ENCODE results near the gene SETD6.

Gene SETD6

DNA sequence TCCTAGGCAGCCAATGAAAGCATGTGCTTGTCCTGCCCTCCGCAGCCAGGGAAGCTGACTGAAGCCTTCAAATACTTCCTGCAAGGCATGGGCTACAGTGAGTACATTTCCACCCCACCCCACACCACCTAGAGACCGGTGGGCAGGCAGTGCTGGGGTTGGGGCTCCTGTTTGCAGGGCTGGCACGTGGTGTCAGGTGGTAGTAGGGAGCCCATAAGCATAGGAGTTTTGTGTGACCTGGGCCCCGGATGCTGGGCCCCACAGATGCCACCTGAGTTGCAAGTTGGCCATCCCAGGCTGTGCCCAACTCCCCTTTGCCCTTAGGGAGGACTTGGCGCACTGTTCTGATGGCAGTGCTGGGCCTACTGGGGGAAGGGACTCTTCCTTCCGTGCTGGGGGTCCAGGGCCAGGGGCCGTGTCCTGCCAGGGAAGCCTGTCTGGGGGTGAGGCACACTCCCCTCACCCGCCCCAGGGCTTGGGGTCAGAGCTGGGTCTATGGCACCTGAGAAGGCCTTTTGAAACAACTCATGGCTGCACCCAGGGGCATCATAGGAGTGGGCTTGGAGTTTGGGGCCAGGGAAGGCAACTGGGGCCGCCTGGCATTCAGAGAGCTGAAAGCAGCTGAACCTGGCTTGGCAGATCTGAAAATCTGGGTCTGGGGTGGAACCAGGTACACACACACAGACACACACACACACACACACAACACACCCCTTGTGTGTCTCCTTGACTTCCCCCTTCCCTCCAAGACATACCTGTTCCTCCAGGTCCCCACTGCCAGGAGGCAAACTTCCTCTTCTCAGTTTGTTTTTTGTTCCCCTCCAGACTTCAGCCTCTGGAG lies 5.8 kb upstream of the SETD6 start:
- no peak for DNase-seq

DNA sequence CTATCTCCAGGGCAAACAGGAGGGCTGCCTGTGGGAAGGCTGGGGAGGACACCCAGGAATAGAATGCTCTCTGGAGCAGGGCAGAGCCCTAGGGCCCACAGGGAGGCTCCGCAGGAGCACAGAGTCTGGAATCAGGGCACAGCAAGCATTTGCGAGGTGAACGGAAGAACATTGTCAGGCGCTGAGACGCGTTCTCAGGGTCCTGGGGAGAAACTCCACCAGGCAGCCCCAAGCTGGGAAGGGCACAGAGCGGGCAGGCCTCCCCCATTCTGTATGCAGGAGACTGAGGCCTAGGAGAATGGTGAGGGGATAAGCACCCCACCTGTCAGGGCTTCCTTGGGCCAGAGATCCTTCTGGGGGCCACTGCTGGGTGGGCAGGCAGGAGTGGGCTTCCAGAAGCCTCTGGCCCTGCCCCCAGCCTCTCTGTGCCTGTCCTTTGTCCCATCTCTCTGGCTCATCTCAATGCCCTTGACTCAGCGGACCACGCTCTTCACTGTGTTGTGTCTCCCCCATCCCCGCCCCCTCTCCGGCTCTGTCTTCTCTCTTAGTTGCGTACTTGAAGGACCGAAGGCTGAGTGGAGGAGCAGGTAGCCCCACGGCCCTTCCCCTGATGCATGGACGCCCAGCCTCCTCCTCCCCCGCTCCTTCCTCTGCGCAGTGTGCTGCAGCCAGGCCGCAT lies 5.1 kb upstream of the SETD6 start:
- no peak for DNase-seq

DNA sequence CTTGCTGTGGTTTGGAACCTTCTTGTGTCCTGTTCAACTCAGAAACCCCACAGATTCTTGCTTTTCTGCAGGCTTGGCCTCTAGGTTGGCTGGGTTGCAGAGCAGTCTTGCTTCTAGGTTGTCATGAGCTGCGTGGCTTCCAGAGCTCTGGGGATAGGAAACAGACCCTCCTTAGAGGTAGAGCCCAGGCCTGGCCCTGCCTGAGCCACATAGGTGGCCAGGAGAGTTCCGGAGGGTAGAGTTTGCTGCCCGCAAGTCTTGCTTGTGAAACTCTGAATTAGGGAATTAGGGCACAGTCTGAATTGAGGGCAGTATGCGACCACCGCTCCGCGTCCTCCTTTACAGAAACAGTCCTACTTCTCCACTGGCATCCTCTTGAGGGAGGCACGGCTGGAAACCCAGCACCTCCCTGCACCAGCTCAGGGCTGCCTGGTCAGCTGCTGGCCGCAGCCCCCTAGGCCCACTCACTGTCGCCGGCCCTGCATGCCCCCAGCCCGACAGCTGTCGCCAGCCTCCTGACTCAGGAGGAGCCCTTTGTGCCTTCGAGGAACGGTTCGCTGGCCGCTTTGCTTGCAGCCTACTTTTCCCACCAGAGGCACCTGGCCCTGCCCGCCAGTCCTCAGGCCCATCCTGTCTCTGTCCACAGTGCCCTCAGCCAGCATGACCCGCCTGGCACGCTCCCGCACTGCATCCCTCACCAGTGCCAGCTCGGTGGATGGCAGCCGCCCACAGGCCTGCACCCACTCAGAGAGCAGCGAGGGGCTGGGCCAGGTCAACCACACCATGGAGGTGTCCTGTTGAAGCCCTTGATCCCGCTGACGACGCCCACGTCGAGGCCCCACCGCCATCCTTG lies 4.3 kb upstream of the SETD6 start:
- DNase-seq: no peak

DNA sequence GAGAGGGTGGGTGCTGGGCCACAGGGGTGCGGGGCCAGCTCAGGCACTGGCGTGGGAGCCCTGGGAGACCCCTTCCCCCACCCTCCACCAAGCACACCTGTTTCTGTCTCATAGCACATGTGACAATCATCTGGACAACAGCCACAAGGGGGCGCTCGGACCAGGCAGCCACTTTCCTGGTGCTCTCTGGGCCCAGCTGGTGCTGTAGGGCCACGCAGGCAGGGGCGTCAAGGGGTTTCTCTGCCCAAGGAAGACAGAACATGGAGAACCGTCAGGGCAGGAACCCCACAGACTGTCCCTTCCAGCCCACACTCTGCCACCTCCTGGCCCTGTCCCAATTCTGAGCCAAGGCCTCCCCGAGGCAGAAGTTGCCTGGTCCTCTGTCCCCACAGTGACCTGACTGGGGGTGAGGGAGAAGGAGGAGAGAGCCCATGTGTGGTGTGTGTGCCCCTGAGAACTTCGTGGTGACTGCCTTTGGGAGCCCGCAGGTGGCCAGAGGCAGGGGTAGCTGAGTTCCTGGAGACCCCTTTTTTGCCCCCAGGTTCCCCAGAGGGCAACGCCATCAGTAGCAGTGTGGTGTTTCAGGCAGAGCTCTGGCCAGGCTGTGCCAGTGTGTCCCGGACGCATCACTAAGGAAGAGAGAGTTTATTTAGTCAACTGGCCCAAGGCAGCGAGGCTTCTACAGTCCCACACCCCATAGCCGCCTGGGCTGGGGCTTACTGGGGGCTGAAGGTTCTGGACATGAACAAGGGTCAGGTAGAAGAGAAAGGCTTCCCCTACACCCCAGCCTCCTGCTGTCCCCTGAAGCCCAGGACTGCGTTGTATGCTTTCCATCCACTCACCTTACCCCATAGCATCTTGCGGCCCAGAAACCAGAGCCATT lies 3.1 kb upstream of the SETD6 start:
- no peak for DNase-seq

DNA sequence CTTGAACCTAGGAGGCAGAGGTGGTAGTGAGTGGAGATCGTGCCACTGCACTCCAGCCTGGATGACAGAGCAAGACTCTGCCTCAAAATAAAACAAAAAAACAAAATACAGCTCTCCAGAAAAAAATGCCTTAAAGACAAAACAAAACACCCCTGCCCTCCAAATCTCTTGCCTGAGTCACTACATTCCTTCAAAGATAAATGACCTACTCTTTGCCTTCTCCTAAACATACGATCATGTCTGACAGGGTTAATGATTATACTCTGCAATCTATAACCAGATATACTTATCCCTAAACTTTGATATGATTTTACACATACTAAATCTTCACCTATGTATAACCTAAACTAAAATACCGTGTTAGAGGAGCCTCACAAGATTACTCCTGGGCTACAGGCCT lies 1.4 kb upstream of the SETD6 start:
- DNase-seq: no peak

DNA sequence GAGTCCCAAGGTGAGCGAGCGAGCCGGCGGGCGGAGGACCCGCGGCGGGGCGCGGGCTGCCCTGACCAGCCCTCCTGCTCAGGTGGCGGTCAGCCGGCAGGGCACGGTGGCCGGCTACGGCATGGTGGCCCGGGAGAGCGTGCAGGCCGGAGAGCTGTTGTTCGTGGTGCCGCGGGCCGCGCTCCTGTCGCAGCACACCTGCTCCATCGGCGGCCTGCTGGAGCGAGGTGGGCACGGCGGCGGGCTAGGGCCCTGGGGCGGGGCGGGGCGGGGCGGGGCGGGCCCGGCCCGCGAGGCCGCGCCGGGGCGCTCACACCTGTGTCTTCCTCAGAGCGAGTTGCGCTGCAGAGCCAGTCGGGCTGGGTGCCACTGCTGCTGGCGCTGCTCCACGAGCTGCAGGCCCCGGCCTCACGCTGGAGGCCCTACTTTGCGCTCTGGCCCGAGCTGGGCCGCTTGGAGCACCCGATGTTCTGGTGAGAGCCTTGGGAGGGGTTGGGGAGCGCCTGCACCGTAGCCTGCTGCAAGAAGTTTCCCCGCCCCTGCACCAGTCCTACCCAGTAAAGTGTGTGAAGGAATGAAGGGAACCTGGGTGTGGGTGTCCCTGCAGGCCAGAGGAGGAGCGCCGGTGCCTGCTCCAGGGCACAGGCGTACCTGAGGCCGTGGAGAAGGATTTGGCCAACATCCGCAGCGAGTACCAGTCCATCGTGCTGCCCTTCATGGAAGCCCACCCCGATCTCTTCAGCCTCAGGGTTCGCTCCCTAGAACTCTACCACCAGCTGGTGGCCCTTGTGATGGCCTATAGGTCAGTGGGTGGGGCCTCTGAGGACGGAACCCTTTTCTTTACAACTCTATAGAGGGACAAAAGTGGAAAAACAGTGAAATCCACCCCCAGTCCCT lies 802 bp downstream of the SETD6 start:
- DNase-seq: no peak

DNA sequence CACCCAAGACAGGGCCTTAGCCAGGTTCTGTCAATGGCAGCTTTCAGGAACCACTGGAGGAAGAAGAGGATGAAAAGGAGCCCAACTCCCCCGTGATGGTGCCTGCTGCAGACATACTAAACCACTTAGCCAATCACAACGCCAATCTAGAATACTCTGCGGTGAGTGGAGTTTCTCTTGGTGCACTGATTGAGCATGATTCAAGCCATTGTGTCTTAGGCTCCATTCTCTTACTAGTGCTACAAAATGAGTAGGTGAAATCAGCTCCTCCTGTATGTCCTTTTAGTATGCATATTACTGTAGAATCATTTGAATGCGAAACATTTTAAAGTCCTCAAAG lies 1.4 kb downstream of the SETD6 start:
- DNase-seq: no peak

DNA sequence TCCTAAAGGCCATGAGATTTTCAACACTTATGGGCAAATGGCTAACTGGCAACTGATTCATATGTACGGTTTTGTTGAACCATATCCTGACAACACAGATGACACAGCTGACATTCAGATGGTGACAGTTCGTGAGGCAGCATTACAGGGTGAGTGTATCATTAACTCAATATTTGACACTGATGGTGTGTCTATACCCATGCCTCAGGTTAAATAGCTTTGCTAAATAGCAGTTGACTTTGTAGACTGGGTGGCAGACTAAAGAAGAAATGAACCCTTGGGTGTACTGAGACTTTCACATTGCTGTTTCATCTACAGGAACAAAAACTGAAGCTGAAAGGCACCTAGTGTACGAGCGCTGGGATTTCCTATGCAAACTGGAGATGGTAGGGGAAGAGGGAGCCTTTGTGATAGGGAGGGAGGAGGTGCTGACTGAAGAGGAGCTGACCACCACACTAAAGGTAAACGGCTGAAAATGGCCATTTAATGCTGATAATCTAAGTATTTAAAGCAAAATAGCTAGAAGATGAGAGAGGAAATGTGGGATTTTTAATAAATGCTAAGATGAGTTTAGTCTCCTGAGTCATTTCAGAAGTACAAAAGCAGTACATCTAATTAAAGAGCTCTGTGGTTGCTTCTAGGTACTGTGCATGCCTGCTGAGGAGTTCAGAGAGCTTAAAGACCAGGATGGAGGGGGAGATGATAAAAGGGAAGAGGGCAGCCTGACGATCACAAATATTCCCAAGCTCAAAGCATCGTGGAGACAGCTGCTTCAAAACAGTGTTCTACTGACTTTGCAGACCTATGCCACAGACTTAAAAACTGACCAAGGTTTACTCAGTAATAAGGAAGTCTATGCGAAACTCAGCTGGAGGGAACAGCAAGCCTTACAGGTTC lies 3.0 kb downstream of the SETD6 start:
- DNase-seq: no peak

DNA sequence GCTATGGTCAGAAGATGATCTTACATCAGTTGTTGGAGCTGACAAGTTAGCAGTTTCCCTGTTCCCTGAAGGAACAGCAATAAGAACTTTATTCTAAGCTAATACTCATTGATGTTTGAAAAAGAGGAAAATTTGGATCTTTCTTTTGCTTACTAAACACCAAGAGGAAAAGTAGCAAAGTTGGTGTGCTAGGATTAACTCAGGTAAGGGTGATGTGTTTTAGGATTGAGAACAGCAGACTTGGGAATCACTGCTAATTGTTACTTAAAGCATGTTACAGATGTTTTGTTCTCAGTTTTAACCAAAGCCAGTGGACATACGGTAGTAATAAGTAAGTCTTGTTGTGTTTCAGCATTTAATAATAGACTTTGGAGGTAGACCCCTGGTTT lies 3.7 kb downstream of the SETD6 start:
- DNase-seq: no peak

DNA sequence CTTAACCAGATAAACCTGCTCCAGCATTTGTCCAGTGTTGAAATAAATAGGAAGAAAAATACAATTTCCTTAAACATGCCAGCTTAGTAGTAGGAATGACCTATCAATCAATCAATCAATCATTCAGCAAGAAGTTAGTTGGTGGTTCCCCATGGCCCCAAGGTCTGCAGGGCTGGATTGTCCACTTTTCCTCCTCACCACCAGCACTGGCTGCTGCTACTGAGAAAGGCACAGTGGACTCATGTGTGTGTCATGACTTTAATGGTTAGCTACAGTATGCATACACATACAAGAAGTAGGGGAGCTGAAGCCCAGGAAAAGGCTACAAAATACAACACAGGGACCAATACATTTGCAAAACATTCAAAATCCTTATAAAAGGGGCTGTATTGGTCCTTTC lies 4.4 kb downstream of the SETD6 start:
- no peak for DNase-seq

DNA sequence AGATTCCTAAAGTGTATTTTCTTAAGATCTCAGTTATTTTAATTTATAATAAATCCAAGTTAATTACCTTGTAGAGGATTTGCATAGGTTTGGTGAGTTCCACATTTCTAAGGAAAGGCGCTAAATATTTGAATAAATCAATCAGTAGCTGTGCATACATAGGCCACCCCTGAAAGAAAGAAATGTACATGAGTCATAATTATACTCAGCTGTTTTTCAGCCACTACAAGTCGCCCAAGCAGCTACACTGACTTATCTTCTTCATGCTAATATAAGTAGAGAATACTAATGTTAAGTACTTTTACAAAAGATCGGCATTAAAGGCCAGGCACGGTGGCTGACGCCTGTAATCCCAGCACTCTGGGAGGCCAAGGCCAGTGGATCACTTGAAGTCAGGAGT lies 14.9 kb downstream of the SETD6 start:
- no peak for DNase-seq

DNA sequence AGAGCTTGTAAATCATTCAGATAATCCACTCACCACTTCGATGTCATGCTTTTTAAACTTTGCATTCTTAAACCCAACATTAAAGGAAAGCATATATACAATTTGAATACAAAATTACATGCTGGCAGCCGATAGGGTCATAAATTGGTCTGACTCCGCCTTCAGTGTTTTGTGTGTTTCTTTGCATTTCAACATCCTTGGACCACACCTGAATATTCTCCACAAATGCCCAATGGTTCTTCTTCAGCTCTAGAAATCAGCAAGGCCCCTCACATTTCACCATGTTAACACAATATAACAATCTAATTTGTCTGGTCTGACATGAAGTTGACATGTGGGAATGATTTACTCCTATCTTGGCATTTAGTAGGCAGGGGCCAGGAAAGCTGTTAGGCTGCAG lies 17.1 kb downstream of the SETD6 start:
- DNase-seq: no peak

DNA sequence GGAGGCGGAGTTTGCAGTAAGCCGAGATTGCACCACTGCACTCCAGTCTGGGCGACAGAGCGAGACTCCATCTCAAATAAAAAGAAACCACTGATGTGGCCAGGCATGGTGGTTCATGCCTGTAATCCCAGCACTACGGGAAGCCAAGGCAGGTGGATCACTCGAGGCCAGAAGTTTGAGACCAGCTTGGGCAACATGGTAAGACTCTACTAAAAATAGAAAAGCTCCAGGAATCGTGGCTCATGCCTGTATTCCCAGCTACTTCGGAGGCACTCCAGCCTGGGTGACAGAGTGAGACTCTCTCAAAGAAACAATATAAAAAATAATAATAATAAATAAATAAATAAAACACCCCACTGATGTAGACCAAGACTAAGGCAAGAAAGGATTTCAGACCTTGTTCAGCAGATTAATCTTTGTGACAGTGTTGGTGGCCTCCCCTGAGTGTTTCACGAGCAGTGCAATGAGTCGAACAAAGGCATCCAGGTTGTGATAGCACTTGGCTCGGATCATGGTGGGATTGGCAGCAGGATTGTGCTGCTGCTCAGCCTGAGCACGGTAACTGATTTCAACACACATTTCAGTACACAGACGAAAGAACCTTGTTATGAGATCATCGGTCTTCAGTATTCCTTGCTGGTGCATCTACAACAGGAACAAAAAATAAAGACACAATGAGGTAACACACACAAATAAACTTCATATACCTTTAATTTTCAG lies 18.6 kb downstream of the SETD6 start:
- DNase-seq: no peak

DNA sequence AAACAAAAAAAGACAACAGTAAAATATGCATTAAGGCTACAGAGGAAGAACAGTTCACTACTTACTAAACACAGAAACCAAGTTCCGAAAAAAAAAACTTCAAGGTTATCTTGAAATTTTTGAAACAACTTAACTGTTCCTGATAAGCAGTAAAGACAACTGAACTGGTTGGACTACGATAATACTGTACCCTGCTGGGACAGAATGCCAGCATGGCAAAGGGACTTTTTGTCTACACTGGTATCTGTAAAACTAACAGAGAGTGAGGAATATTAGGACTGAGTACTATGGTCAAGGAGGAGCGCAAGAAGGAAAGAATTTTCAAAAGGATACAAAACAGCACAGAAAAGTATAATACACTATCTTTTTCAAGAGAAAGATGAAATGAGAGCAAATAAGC lies 19.8 kb downstream of the SETD6 start:
- DNase-seq: no peak

DNA sequence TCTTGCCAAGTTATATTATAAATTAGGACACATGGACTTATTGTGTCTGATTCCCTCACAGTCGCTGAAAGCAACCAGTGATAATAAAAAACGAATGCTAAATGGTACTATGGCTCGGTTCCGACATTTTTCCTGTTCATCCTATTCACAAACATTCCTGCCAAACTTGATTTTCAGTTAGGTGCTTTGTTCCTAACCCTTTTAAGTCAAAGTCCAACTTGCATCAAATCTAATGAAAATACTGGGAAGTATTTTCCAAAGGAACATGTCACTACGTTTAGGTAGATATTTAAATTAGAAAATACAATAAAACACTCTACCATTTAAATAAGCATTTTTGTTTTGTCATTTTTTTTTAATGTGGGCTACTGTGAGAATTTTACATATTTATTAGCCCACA lies 21.0 kb downstream of the SETD6 start:
- DNase-seq: no peak

DNA sequence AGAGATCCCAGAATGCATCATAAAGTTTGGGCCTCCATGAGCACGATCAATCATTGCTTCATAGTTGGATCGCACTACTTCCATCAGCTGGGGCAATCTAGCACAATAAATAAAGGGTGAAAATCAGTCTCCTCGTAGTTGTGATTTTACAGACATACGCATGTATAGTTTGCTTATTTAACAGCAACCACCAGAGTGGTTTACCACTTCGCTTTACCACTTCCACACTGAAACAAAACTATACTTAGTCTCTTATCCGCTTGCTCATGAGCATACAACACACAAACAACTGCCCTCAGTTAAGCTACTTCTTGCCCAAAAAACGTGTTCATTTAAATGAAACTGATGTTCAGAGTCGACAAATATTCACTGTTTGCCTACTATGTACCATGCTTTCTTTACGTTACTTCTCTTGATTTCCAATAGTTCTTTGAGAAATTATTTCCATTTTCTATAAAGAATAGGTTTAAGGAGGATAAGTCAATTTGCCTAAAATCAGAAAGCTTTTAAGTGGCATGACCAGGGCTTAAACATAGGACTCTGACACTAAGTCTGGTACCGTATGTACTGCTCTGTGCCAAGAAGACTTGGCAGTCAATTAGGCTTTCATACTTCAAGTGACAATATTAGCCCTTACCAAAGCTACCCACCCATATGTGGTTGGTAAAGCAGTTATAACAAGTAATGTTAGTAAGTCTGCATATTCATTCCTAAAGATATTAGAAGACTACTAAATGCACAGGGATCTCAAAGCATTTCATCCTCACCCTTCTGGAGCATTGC lies 22.0 kb downstream of the SETD6 start:
- no peak for DNase-seq

DNA sequence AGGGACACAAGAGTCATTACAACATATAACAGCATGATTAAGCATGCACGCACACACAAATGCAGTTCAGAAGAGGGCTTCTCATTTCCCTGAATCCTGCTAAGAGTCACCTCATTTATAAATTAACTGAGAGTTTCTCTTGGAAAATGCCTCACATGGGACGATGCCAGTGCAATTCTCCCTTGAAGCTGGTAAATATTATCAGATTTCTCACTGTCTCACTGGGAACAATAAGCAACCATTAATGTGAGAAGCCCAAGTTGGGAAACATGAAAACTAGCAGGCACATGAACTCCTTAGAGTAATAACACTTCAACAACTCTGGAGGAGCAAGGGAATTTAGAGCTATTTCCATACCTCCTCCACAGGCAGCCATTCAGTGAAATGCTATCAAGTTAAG lies 26.4 kb downstream of the SETD6 start:
- no peak for DNase-seq

DNA sequence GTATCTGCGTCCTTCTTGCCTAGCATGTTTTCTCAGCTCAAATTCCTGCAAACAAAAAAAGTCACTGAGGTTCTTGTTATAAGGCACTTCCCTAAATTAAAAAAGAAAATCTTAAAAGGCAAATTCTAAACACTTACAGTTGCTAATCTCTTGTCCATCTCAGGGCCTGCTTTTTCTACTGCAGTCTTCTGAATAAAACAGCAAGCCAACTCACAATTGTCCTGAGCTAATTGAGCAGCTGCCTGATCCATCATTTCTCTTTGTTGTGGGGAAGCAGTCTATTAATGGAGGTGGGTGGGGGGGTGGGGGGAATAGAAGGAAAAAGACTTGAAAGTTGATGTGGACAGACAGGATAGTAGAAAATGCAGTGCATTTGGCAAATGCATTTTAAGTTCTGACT lies 27.0 kb downstream of the SETD6 start:
- DNase-seq: no peak

DNA sequence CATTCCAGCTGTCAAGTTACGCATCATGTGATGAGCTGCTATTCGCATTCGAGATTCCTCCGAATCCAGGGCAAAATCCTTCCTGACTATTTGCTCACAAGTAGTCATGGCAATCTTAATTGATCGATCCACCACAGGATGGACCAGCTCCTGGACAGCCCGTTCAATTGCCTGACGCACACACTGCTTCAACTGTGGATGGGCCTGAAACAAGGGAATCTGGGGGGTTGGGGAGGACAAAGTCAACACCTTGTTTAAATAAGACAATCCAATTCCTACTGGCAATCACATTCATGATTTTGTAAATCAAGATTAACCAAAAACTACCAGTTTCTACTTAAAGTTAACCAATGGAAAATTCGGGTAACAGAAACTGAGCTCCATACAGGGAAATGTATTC lies 28.4 kb downstream of the SETD6 start:
- no peak for DNase-seq
